Muscle of back (tissue), 11 donors: ENCODE measurements around the gene SHISA6. TPM values are rescaled to one million over a fixed set of nuclear protein-coding genes. Genes with fewer than 3 reads are reported as not detected.
A peak's percentile ranks its signal among the peaks of the same experiment; 100 is the strongest.

ENCODE experiments used
- DNase-seq, 3 donors: peaks; one replicate each; pipeline versions ENCODE4 v3.0.0 to v3.0.0-alpha.2; 2013
- polyA plus RNA-seq, 10 donors: library from polyadenylated mRNA; unstranded; fragments of 120-200 nt; gene quantifications; one replicate each; pipeline ENCODE4 v1.2.1, GENCODE V29; 2013; ENCODE audit not compliant: insufficient read length in 10 of 10

The SHISA6 gene
- polyA plus RNA-seq, 10 donors = 8.0 to 16.8 (median 11.8) TPM

GRCh38 chr17:11580677-11581076 is 339.7 kb downstream of the SHISA6 start:
- no peak for DNase-seq

- no peak for DNase-seq
Observed at GRCh38 chr17:11582217-11582616, 341.2 kb downstream of the SHISA6 start.

GRCh38 chr17:11583306-11583992 is 342.4 kb downstream of the SHISA6 start:
- no peak for DNase-seq

GRCh38 chr17:11589716-11590115 is 348.7 kb downstream of the SHISA6 start:
- DNase-seq = no peak

- peak; percentile 83 to 97 (median 95) for DNase-seq
Observed at GRCh38 chr17:11598274-11599221, 357.5 kb downstream of the SHISA6 start, which contains the start of gene DNAH9. TSS of gene DNAH9 (plus strand) at chr17:11598470. CDS start at chr17:11598499, 29 bp downstream.

- DNase-seq = no peak
Observed at GRCh38 chr17:11601661-11602060, 360.6 kb downstream of the SHISA6 start.

GRCh38 chr17:11608396-11608795 is 367.4 kb downstream of the SHISA6 start:
- DNase-seq = peak; percentile 53 to 87 (median 74)

- DNase-seq = no peak
Observed at GRCh38 chr17:11610999-11611566, 370.1 kb downstream of the SHISA6 start.

- DNase-seq = no peak
Observed at GRCh38 chr17:11612956-11613355, 371.9 kb downstream of the SHISA6 start.
